Measurements from ENCODE around the gene ACSL1.

Gene ACSL1

DNA sequence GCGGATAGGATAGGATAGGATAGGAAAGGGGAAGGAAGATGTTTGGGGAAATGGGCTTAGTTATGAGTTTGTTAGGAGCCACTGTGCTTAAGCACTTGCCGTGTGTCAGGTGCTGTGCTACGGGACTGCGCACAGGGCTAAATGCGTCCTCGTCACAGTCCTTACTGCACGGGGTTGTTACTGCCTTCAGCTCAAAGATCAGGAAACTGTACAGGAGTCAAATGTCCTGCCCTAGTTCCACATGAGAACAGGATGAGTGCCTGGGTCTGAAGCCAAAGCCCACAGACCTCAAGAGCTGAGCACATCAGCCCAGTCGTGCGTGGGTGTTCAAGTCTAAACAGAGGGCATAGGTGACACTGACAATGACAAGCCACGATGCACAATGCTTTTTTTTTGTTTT is 15.0 kb downstream of the ACSL1 start:
- DNase-seq (ENCODE audit: low spot score), result no peak

- no peak for DNase-seq (ENCODE audit: low spot score)
Observed at GRCh38 chr4:184808713-184809050, 17.1 kb downstream of the ACSL1 start.

- DNase-seq (ENCODE audit: low spot score), result no peak
Observed at GRCh38 chr4:184807797-184808712, 17.7 kb downstream of the ACSL1 start.

DNA sequence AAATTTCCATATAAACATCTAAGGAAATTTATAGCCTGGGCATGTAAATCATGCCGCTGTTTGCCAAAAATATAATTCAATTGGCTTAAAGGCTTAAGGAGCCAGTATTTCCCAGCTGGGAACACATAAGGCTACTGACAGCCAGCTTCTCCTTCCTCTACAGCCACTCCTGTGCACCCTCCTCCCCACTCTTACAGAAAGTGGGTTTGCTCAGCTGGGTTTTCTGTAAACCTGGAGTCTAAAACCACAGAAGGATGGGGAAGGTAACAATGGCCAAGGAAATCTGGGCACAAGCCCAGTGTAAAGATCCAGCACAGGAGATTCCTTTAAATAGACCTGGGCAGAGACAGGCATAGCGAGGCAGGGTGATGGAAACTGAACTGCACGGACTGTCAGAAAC is 18.5 kb downstream of the ACSL1 start:
- DNase-seq (ENCODE audit: low spot score), result no peak

DNA sequence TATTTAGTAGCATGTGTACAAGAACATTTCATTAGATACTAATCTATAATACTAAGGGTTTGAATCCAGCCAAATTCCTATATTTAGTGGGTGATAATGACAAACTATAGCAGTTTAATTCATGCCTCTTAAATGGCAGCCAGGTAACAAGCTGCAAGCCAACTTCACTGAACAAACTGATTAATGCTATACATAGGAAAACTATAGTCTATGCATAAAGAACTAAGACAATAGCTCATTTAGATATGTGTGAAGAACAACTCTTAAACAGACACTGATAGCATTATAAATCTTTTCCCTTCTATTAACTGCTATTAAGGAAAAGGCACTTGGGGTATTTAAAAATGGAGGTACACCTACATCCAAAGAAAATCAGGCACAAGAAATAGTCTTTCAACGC is 19.1 kb downstream of the ACSL1 start:
- no peak for DNase-seq (ENCODE audit: low spot score)

DNA sequence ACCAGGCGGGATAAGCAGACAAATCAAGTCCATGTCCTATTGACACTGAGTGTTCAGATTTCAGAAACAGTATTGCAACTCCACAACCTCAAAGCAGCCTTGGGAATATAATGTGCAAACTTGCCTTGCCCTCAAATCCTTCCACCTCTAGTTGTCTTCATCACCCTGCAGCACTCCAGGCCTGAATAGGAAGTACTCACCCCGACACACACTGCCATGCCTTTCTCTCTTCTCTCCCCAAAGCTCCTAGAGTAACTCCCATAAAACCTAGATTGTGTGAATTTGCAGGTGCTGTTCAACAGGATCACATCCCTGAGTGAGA is 19.6 kb downstream of the ACSL1 start:
- no peak for DNase-seq (ENCODE audit: low spot score)

GRCh38 chr4:184805462-184806228 is 20.1 kb downstream of the ACSL1 start:
- no peak for DNase-seq (ENCODE audit: low spot score)

GRCh38 chr4:184804621-184805020 is 21.1 kb downstream of the ACSL1 start:
- DNase-seq (ENCODE audit: low spot score), result no peak

DNA sequence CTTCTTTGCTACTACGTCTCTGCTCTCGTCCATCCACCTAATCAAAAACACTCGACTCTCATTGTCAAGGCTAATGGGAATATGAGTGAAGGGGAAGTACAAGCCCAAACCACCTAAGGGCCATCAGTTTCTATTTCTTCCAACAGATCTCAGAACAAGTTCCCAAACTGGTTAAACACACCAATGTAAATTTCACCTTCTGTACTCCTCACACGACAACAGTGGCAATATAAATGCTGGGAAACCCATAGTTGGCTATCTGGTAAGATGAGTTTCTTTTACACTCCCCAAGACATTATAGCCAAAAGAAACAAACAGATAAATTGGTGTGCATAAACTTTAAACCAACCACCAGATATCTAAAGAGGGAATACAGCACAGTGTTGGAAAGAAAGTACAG is 21.9 kb downstream of the ACSL1 start:
- no peak for DNase-seq (ENCODE audit: low spot score)

DNA sequence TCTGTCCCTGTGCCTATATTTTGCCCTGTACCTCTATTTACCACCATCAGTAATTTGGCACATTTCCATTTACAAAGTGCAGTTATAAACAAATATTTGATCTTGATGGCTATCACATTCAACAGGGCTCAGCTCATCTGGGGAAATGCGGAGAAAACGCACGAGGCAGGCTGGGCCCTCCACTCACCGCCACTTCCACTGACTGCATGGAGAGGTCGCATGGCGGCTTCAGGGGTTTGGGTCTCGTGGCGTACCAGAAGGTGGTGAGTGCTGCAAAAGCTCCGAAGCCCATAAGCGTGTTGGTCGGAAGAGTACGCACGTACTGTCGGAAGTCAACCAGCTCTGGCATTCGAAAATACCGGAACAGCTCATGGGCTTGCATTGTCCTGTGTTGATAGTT is 22.6 kb downstream of the ACSL1 start:
- no peak for DNase-seq (ENCODE audit: low spot score)

- DNase-seq (ENCODE audit: low spot score), result no peak
Observed at GRCh38 chr4:184802697-184803015, 23.1 kb downstream of the ACSL1 start.

DNA sequence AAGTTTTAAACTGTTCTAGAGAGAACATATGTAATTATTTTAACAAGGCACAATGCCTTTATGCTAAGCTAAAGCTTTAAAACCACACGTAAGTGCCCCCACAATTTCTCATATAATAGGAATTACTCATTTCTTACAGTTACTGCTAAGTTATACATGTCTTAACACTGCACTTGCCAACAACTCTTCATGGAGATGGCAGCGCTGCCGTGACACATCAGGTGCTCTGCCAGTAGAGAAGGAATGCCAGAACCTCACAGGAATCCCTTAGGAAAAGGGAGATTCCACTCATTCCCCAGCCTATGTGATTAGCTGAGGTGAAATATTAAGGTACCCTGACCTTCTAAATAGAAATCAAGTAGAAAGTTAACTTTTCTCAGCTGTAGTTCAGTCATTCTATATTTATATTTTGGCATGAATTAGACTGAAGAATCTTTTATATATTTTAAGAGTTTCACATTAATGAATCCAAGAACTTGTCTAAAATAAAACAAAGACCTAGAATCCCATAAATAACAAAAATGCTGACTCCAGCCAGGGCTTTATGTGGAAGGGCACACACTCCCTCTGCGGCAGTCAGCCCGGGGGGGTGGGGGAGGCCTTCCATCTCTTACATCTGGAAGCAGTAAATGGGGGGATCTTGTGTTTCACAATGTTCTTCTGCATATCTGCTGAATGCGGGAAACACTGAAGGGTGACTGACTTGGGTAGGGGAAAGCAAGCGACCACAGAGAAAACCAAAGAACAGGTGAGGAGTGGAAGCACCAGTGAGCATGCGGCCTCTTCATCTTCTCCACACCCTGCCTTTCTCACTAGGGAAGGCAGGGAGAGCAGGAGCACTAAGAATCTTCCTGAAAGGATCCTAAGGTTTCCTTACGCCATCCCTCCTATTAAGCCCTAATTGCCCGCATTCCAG is 23.7 kb downstream of the ACSL1 start:
- no peak for DNase-seq (ENCODE audit: low spot score)

DNA sequence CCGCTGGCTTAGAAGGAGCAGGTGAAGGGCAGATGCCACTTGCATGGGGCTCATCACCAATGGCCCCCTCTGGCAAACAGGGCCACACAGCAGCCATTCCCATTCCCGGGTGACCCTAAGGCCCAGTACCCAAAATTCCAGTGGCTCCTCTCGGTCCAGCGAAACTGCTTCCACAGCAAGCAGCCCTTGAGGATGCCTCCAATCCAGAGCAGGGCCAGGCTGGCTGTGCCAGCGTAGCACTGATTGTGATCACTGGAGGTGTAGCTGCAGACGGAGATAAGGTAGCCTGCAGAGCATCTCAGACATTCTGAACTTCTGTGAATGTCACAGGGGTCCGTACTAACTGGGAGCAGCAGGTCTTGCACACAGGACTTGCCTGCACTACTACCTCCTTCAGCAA is 27.3 kb downstream of the ACSL1 start:
- no peak for DNase-seq (ENCODE audit: low spot score)

DNA sequence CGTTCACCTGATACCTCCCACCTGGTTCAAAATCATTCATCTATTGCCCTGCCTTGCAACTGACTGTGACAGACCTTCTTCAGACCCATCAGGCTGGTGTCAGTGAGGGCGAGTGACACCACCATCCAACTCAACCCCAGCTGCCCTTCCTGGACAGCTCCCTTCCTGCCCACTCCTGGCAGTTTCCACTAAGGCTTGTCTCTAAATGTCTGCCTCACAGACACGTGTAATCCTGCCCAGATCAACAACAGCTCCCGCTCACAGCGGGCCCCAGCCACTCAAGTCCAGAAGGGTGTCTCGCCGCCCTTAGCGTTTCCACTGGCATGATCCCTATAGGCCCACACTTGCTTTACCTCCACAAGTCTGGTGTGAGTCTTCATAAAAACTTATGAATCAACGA is 28.9 kb downstream of the ACSL1 start:
- DNase-seq (ENCODE audit: low spot score), result no peak

GRCh38 chr4:184795214-184795844 is 30.4 kb downstream of the ACSL1 start:
- no peak for DNase-seq (ENCODE audit: low spot score)

- no peak for DNase-seq (ENCODE audit: low spot score)
Observed at GRCh38 chr4:184794470-184794869, 31.3 kb downstream of the ACSL1 start.

- no peak for DNase-seq (ENCODE audit: low spot score)
Observed at GRCh38 chr4:184793735-184794355, 31.9 kb downstream of the ACSL1 start.

GRCh38 chr4:184792950-184793555 is 32.7 kb downstream of the ACSL1 start:
- no peak for DNase-seq (ENCODE audit: low spot score)

GRCh38 chr4:184792334-184792733 is 33.4 kb downstream of the ACSL1 start:
- DNase-seq (ENCODE audit: low spot score), result no peak

GRCh38 chr4:184790826-184791225 is 34.9 kb downstream of the ACSL1 start:
- DNase-seq (ENCODE audit: low spot score), result no peak

DNA sequence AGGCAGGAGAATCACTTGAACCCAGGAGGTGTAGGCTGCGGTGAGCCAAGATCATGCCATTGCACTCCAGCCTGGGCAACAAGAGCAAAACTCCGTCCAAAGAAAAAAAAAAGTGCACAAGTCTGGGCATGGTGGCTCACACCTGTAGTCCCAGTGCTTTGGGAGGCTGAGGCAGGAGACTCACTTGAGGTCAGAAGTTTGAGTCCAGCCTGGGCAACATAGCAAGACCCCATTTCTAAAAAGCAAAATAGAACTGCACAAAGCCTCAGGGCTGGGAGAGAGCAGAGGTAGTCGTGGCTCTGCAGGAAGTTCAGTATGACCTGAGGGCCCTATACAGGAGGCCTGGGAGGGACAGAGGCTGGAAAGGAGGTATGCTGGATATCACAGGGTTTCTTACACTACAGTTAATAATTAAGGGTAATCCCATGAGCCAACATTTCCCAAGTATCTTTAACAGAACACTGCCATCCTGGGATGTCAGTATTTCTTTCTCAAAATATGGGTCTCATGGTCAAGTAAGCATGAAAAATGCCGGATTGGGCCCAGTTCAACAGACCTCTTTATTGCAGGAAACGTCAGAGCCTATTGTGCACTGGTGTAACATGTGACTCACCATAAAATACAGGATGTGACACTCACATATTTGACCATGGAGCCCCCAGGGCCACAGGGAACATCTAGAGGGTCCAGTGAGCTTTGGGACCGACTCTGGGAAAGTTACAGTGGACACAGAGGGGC is 37.8 kb downstream of the ACSL1 start:
- no peak for DNase-seq (ENCODE audit: low spot score)
